ENCODE results near the gene PACRG.

DNA sequence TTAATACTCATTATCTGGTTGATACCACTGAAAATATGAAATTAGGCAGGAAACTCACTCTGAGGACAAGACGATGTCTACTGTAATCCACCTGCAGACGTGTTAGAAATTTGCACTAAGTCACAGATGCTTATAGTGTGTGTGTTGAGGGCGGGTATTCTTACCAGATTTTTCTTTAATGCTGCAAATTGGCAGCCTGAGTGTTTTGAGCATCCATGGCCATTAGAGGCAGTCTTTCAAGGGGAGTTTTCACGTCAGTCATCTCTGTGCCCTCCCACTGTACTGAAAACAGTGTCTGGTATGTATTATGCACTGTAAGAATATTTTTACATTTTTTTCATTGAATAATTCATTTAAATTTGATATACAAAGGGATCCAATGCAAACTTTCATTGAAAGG lies 420.2 kb downstream of the PACRG start:
- TF ChIP-seq POLR2A (IDR thresholded peaks at IDR 0.05) (no peak), CTCF (IDR thresholded peaks at IDR 0.05) (no peak)

Measured in prostate gland (tissue), 2 donors.